HG02763 (cell line): Measurements from ENCODE around the gene XDH.

ENCODE experiments used
- ATAC-seq: cut with Tn5 transposase; IDR thresholded peaks from one replicate; pipeline ENCODE4 v1.9.1; 2021; ENCODE audit warnings: mild to moderate bottlenecking, moderate library complexity; ENCODE audit not compliant: unreplicated experiment

The XDH gene

GRCh38 chr2:31404302-31404701 lies 10.2 kb downstream of the XDH start:
- no peak for ATAC-seq

DNA sequence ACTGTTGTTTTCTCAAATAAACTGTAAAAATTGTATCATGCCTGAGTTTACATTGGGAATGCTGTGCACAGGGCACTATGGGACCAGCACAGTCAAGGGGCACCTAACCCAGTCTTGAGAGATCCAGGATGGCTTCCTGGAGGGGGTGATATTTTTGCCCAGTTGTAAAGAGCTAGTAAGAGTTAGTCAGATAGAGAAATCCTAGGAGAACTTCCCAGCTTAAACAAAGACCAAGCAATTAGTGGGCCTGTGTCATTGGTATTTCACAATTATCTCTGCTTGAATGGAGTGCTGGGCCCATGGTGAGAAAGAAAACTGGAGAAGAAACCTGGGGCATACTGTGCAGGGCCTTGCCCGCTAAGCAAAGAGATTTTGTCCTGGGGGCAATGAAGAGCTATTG lies 12.2 kb downstream of the XDH start:
- ATAC-seq, result no peak

GRCh38 chr2:31401580-31401979 lies 13.0 kb downstream of the XDH start:
- no peak for ATAC-seq

GRCh38 chr2:31398881-31399280 lies 15.7 kb downstream of the XDH start:
- ATAC-seq, result no peak

DNA sequence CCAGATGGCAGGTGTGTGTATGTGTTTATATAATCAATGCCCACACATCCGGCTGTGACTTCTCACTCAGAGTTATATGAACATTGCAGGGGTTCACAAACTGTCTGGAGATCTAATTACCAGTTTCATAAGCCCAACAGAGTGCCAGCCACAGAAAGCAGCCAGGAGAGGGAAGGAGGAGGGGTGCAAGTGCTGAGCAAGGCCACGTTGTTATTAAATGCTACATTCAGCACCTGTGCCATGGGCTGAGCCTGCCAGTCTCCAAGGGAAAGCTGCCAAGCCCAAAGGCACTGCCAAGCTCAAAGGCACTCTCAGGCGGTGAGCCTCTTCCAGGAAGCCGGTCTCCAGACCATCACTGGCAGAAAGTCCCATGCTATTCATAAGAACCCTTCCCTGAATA lies 17.4 kb downstream of the XDH start:
- ATAC-seq, result no peak

DNA sequence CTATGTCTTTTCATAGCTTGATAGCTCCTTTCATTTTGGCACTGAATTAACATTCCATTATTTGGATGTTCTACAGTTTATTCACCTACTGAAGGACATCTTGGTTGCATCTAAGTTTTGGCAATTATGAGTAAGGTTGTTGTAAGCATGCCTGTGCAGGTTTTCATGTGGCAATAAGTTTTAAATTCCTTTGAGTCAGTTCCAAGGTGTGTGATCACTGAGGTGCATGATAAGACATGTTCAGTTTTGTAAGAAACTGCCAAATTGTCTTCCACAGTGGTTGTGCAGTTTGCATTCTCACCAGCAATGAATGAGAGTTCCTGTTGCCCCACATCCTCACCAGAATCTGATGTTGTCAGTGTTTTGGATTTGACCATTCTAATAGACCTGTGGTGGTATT lies 24.2 kb downstream of the XDH start:
- ATAC-seq, result no peak

GRCh38 chr2:31388736-31389135 lies 25.8 kb downstream of the XDH start:
- ATAC-seq, result no peak

GRCh38 chr2:31387850-31388249 lies 26.7 kb downstream of the XDH start:
- ATAC-seq, result no peak

DNA sequence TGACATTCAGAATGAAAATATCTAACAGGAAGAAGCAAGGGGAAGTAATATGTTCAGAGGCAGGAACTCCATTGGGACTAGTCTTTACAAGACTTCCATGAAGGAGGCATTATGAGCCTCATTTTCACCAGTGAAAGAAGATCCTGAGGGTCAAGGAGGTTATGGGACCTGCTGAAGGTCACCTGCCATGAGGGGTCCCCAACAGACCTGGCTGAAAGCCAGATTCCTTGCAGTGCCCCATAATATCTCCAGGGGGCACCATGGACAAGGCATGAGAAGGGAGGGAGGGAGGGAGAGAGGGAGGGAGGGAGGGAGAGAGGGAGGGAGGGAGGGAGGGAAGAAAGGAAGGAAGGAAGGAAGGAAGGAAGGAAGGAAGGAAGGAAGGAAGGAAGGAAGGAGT lies 27.9 kb downstream of the XDH start:
- ATAC-seq, result no peak

DNA sequence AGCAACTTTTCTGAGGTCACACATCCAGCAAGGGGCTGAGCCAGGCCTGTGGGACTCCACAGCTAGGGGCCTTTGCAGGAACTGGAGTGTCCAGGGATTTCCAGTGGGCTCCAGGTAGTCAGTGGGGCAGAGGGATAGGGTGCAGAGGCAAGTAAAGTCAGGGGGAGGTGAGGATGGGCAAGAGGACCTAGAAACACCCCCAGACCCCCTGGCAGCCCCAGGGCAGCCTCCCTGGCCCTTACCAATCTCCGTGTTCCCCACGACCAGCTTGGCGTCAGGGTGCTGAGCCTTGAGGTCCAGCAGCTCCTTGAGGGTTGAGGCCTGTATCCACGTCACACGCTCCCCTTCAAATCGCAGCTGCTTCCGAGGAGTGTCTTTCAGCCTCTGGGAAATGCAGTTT lies 28.4 kb downstream of the XDH start:
- ATAC-seq, result no peak

DNA sequence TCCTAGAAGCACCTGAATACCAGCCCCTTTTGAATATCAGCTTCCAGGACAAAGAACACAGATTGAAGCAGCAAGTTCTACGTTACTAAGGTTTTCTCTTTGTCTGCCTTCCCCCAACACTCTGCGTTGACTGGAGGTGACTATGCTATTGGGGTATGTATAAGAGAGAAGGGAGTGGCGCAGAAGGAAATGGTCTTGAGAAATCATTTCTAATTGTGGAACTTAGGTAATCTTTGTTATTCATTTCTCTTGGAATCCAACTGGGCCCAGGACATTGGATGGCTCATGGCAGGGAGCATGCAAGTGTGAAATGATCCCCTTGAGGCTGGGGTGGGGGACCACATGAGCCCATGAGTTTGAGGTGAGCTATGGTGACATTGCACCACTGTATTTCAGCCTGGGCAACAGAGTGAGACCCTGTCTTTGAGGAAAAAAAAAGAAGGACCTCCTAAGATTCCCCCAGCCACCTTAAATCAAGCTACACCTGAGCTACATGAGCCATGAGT lies 29.7 kb downstream of the XDH start:
- no peak for ATAC-seq

GRCh38 chr2:31384351-31384750 lies 30.2 kb downstream of the XDH start:
- no peak for ATAC-seq

- no peak for ATAC-seq
Observed at GRCh38 chr2:31383471-31384153, 30.9 kb downstream of the XDH start.

DNA sequence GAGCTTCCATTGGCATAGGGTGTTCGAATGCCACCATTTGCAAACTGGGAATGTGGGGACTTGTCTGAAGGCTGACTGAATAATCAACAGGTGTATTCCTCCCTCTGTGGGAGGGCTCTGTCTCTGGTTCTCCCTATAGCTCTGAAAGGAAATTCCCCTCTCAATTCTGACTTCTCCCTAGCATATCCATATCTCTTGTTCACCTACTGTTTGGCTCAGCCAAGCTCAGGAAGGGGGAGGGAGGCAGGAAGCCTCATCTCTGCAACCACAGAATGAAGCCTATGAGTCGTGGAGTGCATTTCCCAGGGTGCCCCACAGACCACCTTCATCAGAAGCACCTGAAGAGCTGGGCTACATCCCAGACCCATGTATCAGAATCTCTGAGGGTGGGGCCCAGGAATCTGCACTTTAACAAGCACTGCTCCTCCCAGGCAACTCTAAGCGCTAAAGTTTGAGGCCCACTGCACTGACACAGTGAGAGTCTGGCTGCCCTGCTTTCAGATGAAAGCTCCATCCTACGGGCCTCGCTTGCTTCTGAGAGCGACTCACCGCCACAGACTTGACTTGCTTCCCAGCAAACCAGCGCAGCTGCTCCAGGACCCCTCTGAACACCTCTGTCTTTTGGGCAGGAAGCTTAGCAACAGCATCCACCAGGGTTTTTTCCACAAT lies 32.0 kb downstream of the XDH start:
- ATAC-seq, result no peak

- no peak for ATAC-seq
Observed at GRCh38 chr2:31381601-31382000, 32.9 kb downstream of the XDH start.

DNA sequence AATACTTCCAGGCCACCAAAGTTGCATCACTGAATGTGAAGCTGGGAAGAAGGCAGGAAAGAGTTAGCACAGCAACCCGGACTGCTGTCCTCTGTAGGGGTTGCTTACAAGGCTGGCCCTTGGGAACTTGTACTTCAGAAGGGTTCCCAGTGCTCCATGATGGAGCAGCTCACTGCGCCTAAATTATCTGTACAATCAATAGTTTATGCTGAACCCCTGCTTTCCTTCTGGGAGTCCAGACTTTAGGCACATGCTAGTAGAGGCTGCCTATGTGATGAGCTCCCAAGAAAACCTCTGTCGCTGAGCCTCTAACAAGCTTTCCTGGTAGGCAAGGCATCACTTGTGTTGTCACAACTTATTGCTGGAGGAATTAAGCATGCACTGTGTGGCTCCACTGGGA lies 34.3 kb downstream of the XDH start:
- no peak for ATAC-seq

- ATAC-seq, result no peak
Observed at GRCh38 chr2:31379747-31380146, 34.8 kb downstream of the XDH start.

- no peak for ATAC-seq
Observed at GRCh38 chr2:31378791-31379501, 35.6 kb downstream of the XDH start.

DNA sequence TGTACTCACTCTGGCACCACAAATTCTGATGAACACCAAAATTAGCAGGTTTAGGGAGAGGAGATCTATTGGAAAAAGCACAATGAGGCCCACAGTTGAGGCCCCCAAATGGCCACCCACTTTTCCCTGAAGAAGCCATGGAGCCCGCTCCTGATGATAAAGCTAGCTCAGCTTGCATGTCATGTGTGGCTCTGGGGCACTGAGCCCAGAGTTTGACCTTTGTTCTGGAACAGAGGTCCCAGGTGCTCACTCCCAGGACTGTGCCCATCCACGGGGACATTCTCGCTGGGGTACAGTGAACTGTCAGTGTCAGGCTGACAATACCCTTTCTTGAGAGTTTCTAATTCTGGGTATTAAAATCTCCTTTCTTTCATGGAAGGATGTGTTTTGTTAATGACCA lies 36.2 kb downstream of the XDH start:
- no peak for ATAC-seq

GRCh38 chr2:31373127-31373526 lies 41.4 kb downstream of the XDH start:
- no peak for ATAC-seq

- no peak for ATAC-seq
Observed at GRCh38 chr2:31372097-31372496, 42.4 kb downstream of the XDH start.

DNA sequence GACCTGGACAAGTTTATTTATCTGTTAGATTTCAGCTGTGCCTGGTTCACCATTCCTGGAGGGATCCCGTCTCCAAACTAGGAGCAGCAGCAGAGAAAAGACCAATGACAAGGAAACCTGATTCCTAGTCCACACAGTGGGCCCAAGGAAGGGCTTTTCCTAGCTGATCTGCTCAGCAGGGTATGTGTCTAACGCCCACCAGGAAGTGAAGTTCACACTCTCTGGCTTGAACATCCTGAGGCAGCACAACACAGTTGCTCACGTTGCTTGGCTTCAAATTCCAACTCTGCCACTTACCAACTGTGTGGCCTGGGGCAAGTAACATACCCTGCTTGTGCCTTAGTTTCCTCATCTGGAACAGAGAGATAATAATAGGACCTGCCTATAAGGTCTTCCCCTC lies 42.9 kb downstream of the XDH start:
- ATAC-seq, result no peak
